ENCODE measurements around the gene LRRC70.

LRRC70 gene

DNA sequence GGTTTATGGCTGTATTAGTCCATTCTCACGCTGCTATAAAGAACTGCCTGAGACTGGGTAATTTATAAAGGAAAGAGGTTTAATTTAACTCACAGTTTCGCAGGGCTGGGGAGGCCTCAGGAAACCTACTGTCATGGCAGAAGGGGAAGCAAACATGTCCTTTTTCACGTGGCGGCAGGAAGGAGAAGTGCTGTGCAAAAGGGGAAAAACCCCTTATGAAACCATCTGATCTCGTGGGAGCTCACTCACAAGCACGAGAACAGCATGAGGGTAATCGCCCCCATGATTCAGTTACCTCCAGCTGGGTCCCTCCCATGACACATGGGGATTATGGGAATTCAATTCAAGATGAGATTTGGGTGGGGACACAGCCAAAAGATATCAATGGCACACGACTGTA is 13.9 kb downstream of the LRRC70 start:
- H3K4me3 ChIP-seq (ENCODE audit: low read length), result no peak overlapping the region
- no peak for DNase-seq (ENCODE audit: low read depth)
- TF ChIP-seq, protein P1, sequence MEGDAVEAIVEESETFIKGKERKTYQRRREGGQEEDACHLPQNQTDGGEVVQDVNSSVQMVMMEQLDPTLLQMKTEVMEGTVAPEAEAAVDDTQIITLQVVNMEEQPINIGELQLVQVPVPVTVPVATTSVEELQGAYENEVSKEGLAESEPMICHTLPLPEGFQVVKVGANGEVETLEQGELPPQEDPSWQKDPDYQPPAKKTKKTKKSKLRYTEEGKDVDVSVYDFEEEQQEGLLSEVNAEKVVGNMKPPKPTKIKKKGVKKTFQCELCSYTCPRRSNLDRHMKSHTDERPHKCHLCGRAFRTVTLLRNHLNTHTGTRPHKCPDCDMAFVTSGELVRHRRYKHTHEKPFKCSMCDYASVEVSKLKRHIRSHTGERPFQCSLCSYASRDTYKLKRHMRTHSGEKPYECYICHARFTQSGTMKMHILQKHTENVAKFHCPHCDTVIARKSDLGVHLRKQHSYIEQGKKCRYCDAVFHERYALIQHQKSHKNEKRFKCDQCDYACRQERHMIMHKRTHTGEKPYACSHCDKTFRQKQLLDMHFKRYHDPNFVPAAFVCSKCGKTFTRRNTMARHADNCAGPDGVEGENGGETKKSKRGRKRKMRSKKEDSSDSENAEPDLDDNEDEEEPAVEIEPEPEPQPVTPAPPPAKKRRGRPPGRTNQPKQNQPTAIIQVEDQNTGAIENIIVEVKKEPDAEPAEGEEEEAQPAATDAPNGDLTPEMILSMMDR (conservative IDR thresholded peaks at IDR 0.05; ENCODE audit: low read length), result no peak

DNA sequence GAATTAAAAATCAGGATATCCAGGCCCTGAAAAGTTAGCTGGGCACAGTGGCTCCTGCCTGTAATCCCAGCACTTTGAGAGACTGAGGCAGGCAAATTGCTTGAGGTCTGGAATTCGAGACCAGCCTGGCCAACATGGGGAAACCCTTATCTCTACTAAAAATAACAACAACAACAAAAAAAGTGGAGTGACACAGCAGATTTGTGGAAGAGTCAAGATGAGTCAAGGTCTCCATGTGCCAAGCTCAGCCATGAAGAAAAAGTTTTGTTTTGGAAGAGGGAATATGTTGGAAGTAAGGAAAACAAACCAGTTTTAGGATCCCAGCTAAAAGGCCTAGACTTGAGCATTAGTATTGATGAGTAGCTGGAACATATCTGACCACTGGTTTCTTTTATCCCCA is 14.7 kb downstream of the LRRC70 start:
- TF ChIP-seq, protein P1 (conservative IDR thresholded peaks at IDR 0.05; ENCODE audit: low read length), result no peak
- no peak overlapping the region for H3K4me3 ChIP-seq (ENCODE audit: low read length)
- peak; percentile 24 for DNase-seq (ENCODE audit: low read depth)

DNA sequence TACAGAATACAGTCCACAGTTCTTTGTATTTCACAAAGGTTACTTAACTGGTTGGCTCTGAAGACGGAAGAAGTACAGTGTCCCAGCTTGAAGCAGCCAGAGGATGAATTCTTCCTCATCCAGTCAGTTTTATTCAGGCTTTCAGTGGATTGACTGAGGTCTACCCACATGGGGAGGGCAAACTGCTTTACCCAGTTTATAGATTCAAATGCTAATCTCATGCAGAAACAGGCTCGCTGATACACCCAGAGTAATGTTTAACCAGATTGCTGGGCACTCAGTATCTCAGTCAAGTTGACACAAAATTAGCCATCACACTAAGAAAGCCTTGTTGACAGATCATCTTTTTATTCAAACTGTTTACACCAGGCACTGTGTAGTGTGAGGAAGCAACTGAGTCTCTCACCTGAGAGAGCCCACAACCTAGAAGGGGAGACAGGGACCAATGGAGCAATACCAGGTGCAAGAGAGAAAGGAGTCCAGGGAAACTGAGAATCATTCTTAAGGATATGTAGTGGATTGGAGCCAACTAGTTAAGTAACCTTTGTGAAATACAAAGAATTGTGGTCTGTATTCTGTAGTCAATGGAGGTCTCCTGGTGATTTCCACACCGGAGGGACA is 15.9 kb downstream of the LRRC70 start:
- TF ChIP-seq, protein P1 (conservative IDR thresholded peaks at IDR 0.05; ENCODE audit: low read length), result no peak
- DNase-seq (ENCODE audit: low read depth), result no peak
- no peak overlapping the region for H3K4me3 ChIP-seq (ENCODE audit: low read length)

DNA sequence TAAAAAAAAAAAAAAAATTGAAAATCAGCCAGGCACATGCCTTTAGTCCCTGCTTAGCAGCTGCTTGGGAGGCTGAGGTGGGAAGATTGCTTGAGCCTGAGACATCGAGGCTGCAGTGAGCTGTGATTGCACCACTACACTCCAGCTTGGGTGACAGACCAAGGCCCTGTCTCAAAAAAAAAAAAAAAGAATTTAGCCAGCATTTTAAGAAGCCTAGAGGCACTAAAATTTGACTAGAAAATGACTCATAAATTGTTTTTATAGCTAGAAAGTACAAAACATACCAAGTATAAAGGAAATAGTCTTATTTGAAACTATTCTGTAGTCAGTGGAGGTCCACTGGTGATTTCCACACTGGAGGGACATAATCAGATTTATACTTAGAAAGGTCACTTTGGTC is 17.5 kb downstream of the LRRC70 start:
- no peak overlapping the region for H3K4me3 ChIP-seq (ENCODE audit: low read length)
- TF ChIP-seq, protein P1 (conservative IDR thresholded peaks at IDR 0.05; ENCODE audit: low read length), result no peak
- peak; percentile 43 for DNase-seq (ENCODE audit: low read depth)

DNA sequence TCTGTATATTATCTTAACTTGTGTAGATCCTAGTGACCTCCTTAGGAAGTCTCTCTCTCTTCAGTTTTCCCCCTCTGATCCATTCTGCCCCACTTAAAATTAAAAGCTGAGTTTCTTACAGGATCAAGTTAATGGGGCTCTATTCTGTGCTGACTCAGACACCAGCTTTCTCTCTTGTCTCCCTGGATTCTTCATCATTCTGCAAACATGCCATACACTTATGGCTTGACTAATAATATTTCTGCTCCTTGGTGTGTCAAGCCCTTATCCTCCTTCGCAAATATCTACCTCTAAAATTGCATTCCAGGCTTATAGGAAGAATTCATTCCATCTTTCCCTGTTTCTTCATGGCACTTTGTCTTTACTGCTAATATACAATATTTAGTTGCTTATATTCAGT is 18.1 kb downstream of the LRRC70 start:
- TF ChIP-seq, protein P1 (conservative IDR thresholded peaks at IDR 0.05; ENCODE audit: low read length), result no peak
- no peak overlapping the region for H3K4me3 ChIP-seq (ENCODE audit: low read length)
- no peak for DNase-seq (ENCODE audit: low read depth)

DNA sequence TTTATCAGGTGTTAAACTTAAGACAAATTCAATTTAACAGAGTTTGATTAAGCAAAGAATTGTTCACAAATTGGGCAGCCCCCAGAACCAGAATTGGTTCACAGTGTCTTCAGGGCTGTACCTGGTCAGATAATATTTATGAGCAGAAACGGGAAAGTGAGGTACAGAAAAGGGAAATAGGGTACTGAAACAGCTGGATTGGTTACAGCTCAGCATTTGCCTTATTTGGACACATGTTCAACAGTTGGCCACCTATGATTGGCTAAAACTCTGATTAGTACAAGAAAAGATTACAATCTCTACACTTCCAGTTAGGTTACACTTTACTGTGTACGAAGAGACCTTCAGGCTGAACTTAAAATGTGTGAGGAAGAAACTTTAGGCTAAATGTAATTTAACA is 18.7 kb downstream of the LRRC70 start:
- no peak overlapping the region for H3K4me3 ChIP-seq (ENCODE audit: low read length)
- TF ChIP-seq, protein P1 (conservative IDR thresholded peaks at IDR 0.05; ENCODE audit: low read length), result no peak

DNA sequence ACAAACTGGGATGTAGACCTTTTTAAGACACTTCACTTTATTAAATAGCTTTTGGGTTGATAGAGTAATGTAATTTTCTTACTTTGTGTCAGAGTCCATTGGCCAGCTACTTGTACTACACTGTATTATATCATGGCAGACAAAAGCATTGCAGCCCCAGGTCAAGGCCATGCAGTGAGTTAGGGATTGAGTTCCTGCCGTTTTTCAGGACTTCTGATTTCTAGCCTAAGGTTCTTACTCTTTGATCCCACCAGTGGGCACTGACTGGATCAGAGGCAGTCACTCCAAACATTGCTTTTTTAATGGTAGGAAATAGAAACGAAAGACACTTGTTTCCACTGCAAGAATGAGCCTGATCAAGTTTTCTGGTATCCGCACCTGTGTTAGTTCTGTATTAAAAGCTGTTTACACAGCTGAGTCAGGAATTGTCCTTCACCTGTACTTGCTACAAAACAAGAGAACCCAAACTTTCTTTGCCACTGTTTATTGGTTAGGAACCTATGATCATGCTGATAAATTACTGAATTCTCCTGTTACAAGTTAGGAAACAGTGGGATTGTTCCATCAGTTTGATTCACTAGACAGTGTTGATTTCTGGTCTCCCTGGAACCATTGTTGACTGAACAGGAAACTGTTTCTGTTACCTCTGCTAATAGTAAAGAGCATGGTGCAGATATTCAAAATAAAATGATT is 22.1 kb downstream of the LRRC70 start:
- no peak for DNase-seq (ENCODE audit: low read depth)

More for the DNA sequence above, 18.7 kb downstream of the LRRC70 start:
- DNase-seq (ENCODE audit: low read depth), result no peak

More for the DNA sequence above, 22.1 kb downstream of the LRRC70 start:
- H3K4me3 ChIP-seq (ENCODE audit: low read length), result no peak overlapping the region
- TF ChIP-seq, protein P1 (conservative IDR thresholded peaks at IDR 0.05; ENCODE audit: low read length), result no peak
